ENCODE data around the gene NUP214. TPM values are rescaled to one million over a fixed set of nuclear protein-coding genes. Genes with fewer than 3 reads are reported as not detected.
"Not testable (repeated sequence)": the region's sequence is repeated elsewhere in the genome, so short reads cannot be mapped to it uniquely, and the experiment has no call there.

The NUP214 gene
- total RNA-seq, 4 donors from 2014 or later: 36.1 to 104 (median 69.6) TPM

DNA sequence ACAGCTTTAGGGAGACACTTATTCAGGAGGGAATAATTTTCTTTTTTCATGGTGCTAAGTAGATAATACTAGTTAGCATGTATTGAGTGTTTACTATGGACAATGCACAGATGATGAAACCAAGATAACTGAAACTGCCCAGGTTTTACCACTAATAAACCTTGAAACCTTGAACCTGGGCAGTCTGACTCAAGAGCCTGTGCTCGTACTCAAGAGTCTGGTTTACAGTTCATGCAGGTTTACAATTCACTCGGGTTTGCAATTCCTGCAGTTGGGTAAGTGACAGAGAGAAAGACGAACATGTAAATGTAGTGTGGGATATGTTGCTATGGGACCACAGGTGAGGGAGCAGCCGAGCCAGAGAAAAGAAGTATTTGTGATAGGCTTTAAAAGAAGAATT, 28.2 kb downstream of the NUP214 start:
- Histone ChIP-seq H3K36me3 (peaks cover 85% of the 10 kb centered on the region), H3K9me3 (no peaks in the 10 kb centered on the region), H3K4me3 (no peak overlapping the region), H3K27me3 (no peaks in the 10 kb centered on the region), H3K27ac (no peak overlapping the region), H3K4me1 (no peaks in the 10 kb centered on the region)
- WGBS: 92% methylated on average over 4 of the region's 4 CpGs
- DNase-seq (ENCODE audit: low spot score in 2 of 2): no peak
- no peak for TF ChIP-seq POLR2A (IDR thresholded peaks at IDR 0.05)
- no peak for TF ChIP-seq POLR2AphosphoS5 (IDR thresholded peaks at IDR 0.05)
- TF ChIP-seq, protein P1, sequence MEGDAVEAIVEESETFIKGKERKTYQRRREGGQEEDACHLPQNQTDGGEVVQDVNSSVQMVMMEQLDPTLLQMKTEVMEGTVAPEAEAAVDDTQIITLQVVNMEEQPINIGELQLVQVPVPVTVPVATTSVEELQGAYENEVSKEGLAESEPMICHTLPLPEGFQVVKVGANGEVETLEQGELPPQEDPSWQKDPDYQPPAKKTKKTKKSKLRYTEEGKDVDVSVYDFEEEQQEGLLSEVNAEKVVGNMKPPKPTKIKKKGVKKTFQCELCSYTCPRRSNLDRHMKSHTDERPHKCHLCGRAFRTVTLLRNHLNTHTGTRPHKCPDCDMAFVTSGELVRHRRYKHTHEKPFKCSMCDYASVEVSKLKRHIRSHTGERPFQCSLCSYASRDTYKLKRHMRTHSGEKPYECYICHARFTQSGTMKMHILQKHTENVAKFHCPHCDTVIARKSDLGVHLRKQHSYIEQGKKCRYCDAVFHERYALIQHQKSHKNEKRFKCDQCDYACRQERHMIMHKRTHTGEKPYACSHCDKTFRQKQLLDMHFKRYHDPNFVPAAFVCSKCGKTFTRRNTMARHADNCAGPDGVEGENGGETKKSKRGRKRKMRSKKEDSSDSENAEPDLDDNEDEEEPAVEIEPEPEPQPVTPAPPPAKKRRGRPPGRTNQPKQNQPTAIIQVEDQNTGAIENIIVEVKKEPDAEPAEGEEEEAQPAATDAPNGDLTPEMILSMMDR (IDR thresholded peaks at IDR 0.05): no peak
- TF ChIP-seq EP300 (IDR thresholded peaks at IDR 0.05): no peak

DNA sequence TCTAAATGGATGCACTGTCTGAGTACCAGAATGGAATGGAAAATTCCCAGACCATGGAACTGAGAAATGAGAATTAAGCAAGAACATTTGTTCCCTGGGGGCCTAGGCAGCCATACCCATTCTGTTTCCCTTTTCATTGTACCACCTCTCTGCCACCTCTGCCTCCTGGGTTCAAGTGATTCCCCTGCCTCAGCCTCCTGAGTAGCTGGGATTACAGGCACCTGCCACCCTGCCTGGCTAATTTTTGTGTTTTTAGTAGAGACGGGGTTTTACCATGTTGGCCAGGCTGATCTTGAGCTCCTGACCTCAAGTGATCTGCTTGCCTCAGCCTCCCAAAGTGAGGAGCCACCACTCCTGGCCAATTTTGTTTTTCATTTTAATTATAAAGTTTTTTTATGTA, 33.3 kb downstream of the NUP214 start:
- DNase-seq (ENCODE audit: low spot score in 2 of 2); H3K4me3 ChIP-seq; H3K4me1 ChIP-seq; H3K27ac ChIP-seq; H3K9me3 ChIP-seq; H3K27me3 ChIP-seq: not testable (repeated sequence)
- H3K36me3 ChIP-seq: peaks cover 86% of the 10 kb centered on the region
- WGBS: 88% methylated on average over 1 of the region's 1 CpG

DNA sequence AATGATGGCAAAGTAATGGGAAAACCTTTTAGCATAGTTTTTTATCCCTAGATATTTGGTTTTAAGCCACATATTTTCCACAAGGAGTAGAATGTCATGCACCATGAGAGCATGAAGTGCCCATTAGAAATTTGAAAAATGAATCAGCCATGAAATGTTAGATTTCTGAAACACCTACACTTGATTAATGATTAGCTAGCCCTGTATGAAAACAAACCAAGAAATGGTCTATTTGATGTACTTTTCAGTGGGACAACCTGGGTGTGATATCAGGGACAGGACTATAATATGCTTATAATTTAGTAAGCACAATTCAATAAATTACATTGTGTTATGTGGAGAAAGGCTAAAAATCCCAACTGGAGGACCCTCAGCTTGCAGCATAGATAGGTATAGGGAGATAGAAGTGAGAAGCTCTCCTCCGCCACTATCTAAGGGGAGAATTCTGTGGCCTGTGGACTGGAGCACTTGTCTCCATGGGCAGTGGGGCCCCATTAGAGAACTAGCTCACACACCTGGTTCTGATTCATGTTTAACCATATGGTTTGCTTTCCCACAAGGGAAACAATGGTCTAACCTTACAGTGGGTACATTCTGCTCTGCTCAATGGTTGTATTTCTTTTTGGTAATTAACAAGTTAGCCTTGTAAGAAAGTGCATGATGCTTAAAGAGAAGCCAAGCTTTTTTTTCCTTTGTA, 35.2 kb downstream of the NUP214 start:
- DNase-seq (ENCODE audit: low spot score in 2 of 2): no peak
- WGBS: 100% methylated on average over 1 of the region's 1 CpG
- Histone ChIP-seq H3K27ac (no peak overlapping the region), H3K27me3 (no peaks in the 10 kb centered on the region), H3K36me3 (peaks cover 86% of the 10 kb centered on the region), H3K9me3 (no peaks in the 10 kb centered on the region), H3K4me1 (no peaks in the 10 kb centered on the region), H3K4me3 (no peak overlapping the region)
- TF ChIP-seq POLR2AphosphoS5 (IDR thresholded peaks at IDR 0.05) (no peak), POLR2A (IDR thresholded peaks at IDR 0.05) (no peak)

DNA sequence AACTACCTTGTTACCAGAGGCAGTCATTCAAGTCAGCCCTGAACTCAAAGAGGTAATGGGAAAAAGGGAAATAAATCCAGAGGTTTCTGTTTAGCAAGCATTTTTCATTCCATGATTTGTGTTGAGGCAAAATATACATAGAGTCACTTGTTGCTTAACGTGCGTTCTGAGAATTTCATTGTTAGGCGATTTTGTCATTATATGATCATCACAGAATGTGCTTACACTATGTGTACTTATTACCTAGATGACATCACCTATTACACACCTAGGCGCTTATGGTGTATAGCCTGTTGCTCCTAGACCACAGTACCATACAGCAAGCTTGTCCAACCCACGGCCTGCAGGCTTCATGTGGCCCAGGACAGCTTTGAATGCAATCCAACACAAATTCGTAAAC, 36.2 kb downstream of the NUP214 start:
- TF ChIP-seq POLR2AphosphoS5 (IDR thresholded peaks at IDR 0.05) (no peak), POLR2A (IDR thresholded peaks at IDR 0.05) (no peak), EP300 (IDR thresholded peaks at IDR 0.05) (no peak)
- TF ChIP-seq, protein P1 (IDR thresholded peaks at IDR 0.05): no peak
- no peak for DNase-seq (ENCODE audit: low spot score in 2 of 2)
- Histone ChIP-seq H3K27ac (no peak overlapping the region), H3K27me3 (no peaks in the 10 kb centered on the region), H3K9me3 (no peaks in the 10 kb centered on the region), H3K36me3 (peaks cover 88% of the 10 kb centered on the region), H3K4me1 (no peaks in the 10 kb centered on the region), H3K4me3 (no peak overlapping the region)
- 89% methylated on average over 6 of the region's 6 CpGs for WGBS

DNA sequence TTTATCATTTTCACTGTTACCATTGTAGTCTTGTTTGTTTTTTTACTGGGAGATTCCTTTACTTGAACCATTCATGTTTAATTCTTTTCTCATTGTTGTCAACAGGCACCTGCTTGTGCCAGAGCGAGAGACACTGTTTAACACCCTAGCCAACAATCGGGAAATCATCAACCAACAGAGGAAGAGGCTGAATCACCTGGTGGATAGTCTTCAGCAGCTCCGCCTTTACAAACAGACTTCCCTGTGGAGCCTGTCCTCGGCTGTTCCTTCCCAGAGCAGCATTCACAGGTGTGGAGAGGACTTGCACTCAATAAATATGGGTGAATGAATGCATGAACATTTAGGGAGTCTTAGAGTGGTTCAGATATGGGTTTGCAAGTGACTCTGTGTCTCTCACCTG, 37.5 kb downstream of the NUP214 start:
- Histone ChIP-seq H3K9me3 (no peaks in the 10 kb centered on the region), H3K4me3 (no peak overlapping the region), H3K36me3 (peaks cover 80% of the 10 kb centered on the region), H3K27ac (no peak overlapping the region), H3K27me3 (no peaks in the 10 kb centered on the region), H3K4me1 (no peaks in the 10 kb centered on the region)
- TF ChIP-seq EP300 (IDR thresholded peaks at IDR 0.05) (no peak), POLR2A (IDR thresholded peaks at IDR 0.05) (no peak), POLR2AphosphoS5 (IDR thresholded peaks at IDR 0.05) (no peak)
- TF ChIP-seq, protein P1 (IDR thresholded peaks at IDR 0.05): no peak
- no peak for DNase-seq (ENCODE audit: low spot score in 2 of 2)
- 100% methylated on average over 4 of the region's 4 CpGs for WGBS

DNA sequence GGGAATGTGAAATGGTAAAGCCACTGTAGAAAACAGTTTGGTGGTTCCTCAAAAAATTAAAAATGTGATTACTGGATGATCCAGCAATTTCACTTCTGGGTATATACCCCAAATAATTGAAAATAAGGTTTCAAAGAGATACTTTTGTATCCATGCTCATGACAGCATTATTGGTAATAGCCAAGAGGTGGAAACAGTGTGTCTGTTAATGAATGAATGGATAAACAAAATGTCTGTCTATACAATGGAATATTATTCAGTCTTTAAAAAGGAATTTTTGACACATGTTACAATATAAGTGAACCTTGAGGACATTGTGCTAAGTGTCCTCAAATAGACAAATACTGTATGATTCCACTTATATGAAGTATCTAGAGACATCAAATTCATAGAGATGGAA, 40.1 kb downstream of the NUP214 start:
- no peak overlapping the region for H3K27ac ChIP-seq
- H3K4me3 ChIP-seq: no peak overlapping the region
- no peak for TF ChIP-seq POLR2A (IDR thresholded peaks at IDR 0.05)
- TF ChIP-seq POLR2AphosphoS5 (IDR thresholded peaks at IDR 0.05): no peak
- TF ChIP-seq EP300 (IDR thresholded peaks at IDR 0.05): no peak
- TF ChIP-seq, protein P1 (IDR thresholded peaks at IDR 0.05): no peak
- H3K36me3 ChIP-seq: peaks cover 64% of the 10 kb centered on the region
- no peaks in the 10 kb centered on the region for H3K27me3 ChIP-seq
- DNase-seq (ENCODE audit: low spot score in 2 of 2): no peak
- H3K9me3 ChIP-seq: no peaks in the 10 kb centered on the region
- H3K4me1 ChIP-seq: no peaks in the 10 kb centered on the region
